Esophagus muscularis mucosa (tissue), 4 donors: ENCODE results near the gene MAGI3. TPM values are rescaled to one million over a fixed set of nuclear protein-coding genes. Genes with fewer than 3 reads are reported as not detected.

ENCODE experiments used
- DNase-seq: peaks from one replicate; pipeline ENCODE4 v3.0.0-alpha.2; 2017; ENCODE audit errors: extremely low spot score
- H3K27ac ChIP-seq, 4 donors: fragments of 200-600 bp; sonication (generic); replicated peaks in 1 of 4; 1 replicate in 3 of 4; 2 replicates in 1 of 4; pipeline ENCODE4 v1.5.1; 2016 to 2019; ENCODE audit warnings: mild to moderate bottlenecking in 1 of 4
- H3K27me3 ChIP-seq, 4 donors: fragments of 200-600 bp; sonication (generic); one replicate each; pipeline versions ENCODE4 v1.5.1 to v1.6.0; 2016 to 2019
- H3K36me3 ChIP-seq, 4 donors: fragments of 200-600 bp; sonication (generic); one replicate each; pipeline ENCODE4 v1.5.1; 2016 to 2019
- H3K4me1 ChIP-seq, 4 donors: fragments of 200-600 bp; sonication (generic); one replicate each; pipeline ENCODE4 v1.5.1; 2016 to 2019
- H3K4me3 ChIP-seq, 4 donors: fragments of 200-600 bp; sonication (generic); 1 replicate in 2 of 4; 2 replicates in 2 of 4; pipeline ENCODE4 v1.5.1; 2016 to 2019; ENCODE audit warnings: mild to moderate bottlenecking in 4 of 4, moderate library complexity in 1 of 4
- H3K9me3 ChIP-seq, 4 donors: fragments of 200-600 bp; sonication (generic); 1 replicate in 3 of 4; 2 replicates in 1 of 4; pipeline ENCODE4 v1.5.1; 2016 to 2019
- EP300 ChIP-seq: sonication (generic); formaldehyde crosslinking; IDR thresholded peaks from one replicate; pipeline ENCODE4 v1.6.1; 2017; ENCODE audit warnings: antibody characterized with exemption
- POLR2A ChIP-seq: fragments of 450-650 bp; IDR thresholded peaks from one replicate; pipeline ENCODE4 v1.6.1; 2017; ENCODE audit warnings: antibody characterized with exemption, moderate library complexity, mild to moderate bottlenecking, low read depth
- POLR2AphosphoS5 ChIP-seq, 2 donors: sonication (generic); formaldehyde crosslinking; IDR thresholded peaks; one replicate each; pipeline ENCODE4 v1.6.1; 2017; ENCODE audit warnings: antibody characterized with exemption in 2 of 2
- WGBS: methylation state at CpG from one replicate; pipeline ENCODE4 v1.1.5; 2018; 5-methylcytosine and 5-hydroxymethylcytosine counted together
- intact Hi-C: fragments of 100-400 bp; cut with DNase I; formaldehyde crosslinking; loops from one replicate; pipeline ENCODE4 v1.15.1; 2023
- total RNA-seq, 4 donors: library from RNA; depleted of rRNA; stranded (reverse); fragments of >200 nt; gene quantifications; one replicate each; pipeline versions ENCODE4 v1.1.0 to v1.2.1, GENCODE V29; 2016
- TF ChIP-seq, protein P1 (sequence below), 3 experiments: fragments of 200-600 bp in 2 of 3; fragments of 450-650 bp in 1 of 3; sonication (generic) in 2 of 3; IDR thresholded peaks; one replicate each; pipeline ENCODE4 v1.5.1; 2017 to 2019; ENCODE audit warnings: antibody characterized with exemption in 3 of 3, mild to moderate bottlenecking in 2 of 3, moderate library complexity in 1 of 3

Gene MAGI3
- total RNA-seq, 4 donors from 2014 or later, result 14.6 to 21.7 (median 16.4) TPM

DNA sequence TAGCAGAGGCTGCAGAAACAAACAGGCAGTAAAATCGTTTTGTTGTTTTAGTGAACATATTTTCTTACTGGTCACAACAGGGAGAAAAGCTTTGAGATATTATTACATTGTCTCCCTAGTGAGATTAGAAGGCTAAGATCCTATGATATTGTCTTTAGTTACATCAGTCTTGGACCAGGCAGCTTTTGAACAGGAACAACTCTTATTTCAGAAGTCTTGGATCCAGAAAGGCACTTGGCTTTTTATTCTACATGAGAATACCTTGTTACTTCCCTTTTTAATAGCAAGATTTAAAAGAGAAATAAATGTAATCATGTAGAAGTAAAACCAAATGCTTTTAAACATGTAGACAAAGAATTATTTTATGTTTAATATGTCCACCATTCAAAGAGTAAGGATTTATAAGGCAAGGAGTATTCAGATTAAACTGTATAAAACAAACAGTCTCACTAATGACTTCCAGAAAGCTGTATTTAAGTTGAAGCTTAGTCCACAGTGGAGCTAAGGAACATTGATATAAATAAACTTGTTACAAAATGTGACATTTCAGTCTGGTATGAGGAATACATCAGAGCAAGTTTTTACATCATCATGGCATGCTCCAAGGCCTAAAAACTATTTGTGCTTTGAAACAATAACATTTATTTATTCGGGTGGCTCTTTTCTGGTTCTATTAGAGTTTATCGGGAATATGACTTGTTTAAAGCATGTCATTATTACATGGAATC lies 296.7 kb downstream of the MAGI3 start:
- H3K4me3 ChIP-seq, result no peak overlapping the region
- H3K36me3 ChIP-seq, result peaks cover 0 to 20% (median 7%) of the 10 kb centered on the region in 4 donors
- 66% methylated on average over 3 of the region's 3 CpGs for WGBS
- H3K27ac ChIP-seq, result peak overlapping the region in 1 of 4 donors; percentile 28
- no peaks in the 10 kb centered on the region for H3K27me3 ChIP-seq
- no peak for DNase-seq
- no peak for TF ChIP-seq POLR2AphosphoS5 (IDR thresholded peaks at IDR 0.05)
- TF ChIP-seq, protein P1, sequence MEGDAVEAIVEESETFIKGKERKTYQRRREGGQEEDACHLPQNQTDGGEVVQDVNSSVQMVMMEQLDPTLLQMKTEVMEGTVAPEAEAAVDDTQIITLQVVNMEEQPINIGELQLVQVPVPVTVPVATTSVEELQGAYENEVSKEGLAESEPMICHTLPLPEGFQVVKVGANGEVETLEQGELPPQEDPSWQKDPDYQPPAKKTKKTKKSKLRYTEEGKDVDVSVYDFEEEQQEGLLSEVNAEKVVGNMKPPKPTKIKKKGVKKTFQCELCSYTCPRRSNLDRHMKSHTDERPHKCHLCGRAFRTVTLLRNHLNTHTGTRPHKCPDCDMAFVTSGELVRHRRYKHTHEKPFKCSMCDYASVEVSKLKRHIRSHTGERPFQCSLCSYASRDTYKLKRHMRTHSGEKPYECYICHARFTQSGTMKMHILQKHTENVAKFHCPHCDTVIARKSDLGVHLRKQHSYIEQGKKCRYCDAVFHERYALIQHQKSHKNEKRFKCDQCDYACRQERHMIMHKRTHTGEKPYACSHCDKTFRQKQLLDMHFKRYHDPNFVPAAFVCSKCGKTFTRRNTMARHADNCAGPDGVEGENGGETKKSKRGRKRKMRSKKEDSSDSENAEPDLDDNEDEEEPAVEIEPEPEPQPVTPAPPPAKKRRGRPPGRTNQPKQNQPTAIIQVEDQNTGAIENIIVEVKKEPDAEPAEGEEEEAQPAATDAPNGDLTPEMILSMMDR (IDR thresholded peaks at IDR 0.05), result no peak
- no peak for TF ChIP-seq POLR2A
- TF ChIP-seq EP300, result no peak
- intact Hi-C loops, result loop anchor here (10.0 kb wide), 1 partner anchor 312 kb away; no protein-coding TSS in a partner anchor
- H3K9me3 ChIP-seq, result no peaks in the 10 kb centered on the region
- peaks cover 0 to 15% (median 9%) of the 10 kb centered on the region in 4 donors for H3K4me1 ChIP-seq

DNA sequence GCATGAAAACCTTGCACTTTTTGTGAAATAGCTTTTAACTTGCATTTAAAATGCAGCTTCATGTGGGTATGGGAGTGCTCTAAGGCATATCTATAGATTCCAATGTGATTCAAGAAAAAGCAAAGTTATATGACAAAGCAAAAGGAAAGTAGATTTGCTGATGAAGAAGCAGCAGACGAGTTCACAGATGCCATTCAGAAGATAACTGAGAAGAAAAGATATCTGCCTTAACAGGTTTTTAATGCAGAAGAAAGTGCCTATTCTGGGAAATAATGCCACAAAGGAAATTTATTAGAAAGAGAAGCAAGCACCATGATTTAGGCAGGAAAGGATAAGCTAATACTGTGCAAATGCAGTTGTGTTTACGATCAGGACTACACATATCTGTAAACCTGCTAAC lies 300.9 kb downstream of the MAGI3 start:
- H3K27me3 ChIP-seq, result no peaks in the 10 kb centered on the region
- no peak for DNase-seq
- WGBS, result 94% methylated on average over 2 of the region's 2 CpGs
- intact Hi-C loops, result no loop called here
- H3K36me3 ChIP-seq, result peaks cover 0 to 15% (median 5%) of the 10 kb centered on the region in 4 donors
- no peak for TF ChIP-seq EP300
- TF ChIP-seq POLR2A, result no peak
- no peak for TF ChIP-seq POLR2AphosphoS5 (IDR thresholded peaks at IDR 0.05)
- TF ChIP-seq, protein P1 (IDR thresholded peaks at IDR 0.05), result no peak
- H3K4me1 ChIP-seq, result peaks cover 0 to 8% (median 0%) of the 10 kb centered on the region in 4 donors
- peaks cover 0 to 26% (median 15%) of the 10 kb centered on the region in 4 donors for H3K9me3 ChIP-seq
- H3K27ac ChIP-seq, result no peak overlapping the region
- no peak overlapping the region for H3K4me3 ChIP-seq

DNA sequence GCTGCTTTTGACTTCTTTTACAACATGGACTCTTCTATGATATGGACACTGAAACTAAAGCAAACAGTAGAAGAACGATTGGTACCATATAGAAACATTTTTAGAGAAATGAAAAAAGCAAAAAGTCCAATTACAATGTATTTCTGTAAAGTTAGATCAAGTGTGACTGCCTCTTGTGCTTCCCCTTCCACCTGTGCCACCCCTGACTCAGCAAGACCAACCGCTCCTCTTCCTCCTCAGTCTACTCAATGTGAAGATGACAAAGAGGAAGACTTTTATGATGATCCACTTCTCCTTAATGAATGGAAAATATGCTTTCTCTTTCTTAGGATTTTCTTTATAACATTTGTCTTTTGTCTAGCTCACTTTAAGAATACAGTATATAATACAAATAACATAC lies 302.0 kb downstream of the MAGI3 start:
- Histone ChIP-seq H3K9me3 (peaks cover 0 to 26% (median 15%) of the 10 kb centered on the region in 4 donors), H3K36me3 (peaks cover 0 to 22% (median 6%) of the 10 kb centered on the region in 4 donors), H3K4me3 (no peak overlapping the region), H3K27me3 (no peaks in the 10 kb centered on the region), H3K27ac (no peak overlapping the region), H3K4me1 (peaks cover 0 to 3% (median 0%) of the 10 kb centered on the region in 4 donors)
- TF ChIP-seq EP300 (no peak), POLR2AphosphoS5 (IDR thresholded peaks at IDR 0.05) (no peak), POLR2A (no peak)
- TF ChIP-seq, protein P1 (IDR thresholded peaks at IDR 0.05), result no peak
- no peak for DNase-seq
- WGBS, result 83% methylated on average over 2 of the region's 2 CpGs
- intact Hi-C loops, result no loop called here

DNA sequence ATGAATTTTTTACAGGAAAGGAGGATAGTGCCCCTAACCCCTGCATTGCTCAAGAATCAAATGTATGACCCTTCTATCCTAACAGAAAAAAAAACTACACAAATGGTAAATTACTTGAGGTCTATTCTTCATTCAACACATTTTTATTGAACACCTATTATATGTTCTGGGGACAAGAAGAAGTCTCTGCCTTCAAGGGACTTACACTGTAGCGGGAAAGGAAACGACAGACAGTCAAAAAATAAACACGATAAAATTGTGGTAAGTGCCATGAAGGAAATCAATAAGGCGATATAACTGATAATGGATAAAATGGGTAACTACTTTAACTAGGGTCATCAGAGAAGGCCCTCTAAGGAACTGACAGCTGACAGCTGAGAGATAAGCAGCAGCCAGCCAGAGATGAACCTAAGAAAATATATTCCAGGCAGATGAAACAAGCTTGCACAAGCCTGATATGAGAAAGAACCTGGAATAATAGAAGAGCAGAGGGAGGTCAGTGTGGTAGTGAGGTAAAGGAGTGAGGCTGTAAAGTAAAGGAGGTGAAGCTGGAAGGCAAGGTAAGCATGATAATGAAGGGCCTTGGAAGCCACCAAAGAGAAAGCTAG lies 302.6 kb downstream of the MAGI3 start:
- no peak for DNase-seq
- H3K27ac ChIP-seq, result no peak overlapping the region
- no peaks in the 10 kb centered on the region for H3K27me3 ChIP-seq
- no peaks in the 10 kb centered on the region for H3K4me1 ChIP-seq
- no peak for TF ChIP-seq POLR2AphosphoS5 (IDR thresholded peaks at IDR 0.05)
- TF ChIP-seq, protein P1 (IDR thresholded peaks at IDR 0.05), result no peak
- TF ChIP-seq POLR2A, result no peak
- no peak for TF ChIP-seq EP300
- intact Hi-C loops, result no loop called here
- peaks cover 0 to 26% (median 15%) of the 10 kb centered on the region in 4 donors for H3K9me3 ChIP-seq
- no peak overlapping the region for H3K4me3 ChIP-seq
- WGBS, result 93% methylated on average over 4 of the region's 4 CpGs
- H3K36me3 ChIP-seq, result peaks cover 0 to 24% (median 9%) of the 10 kb centered on the region in 4 donors
